ENCODE data around the gene KCNQ5. TPM values are rescaled to one million over a fixed set of nuclear protein-coding genes. Genes with fewer than 3 reads are reported as not detected.

Gene KCNQ5
- total RNA-seq, 6 experiments from 2014 or later, result 16.3 to 35.5 (median 20.2) TPM

DNA sequence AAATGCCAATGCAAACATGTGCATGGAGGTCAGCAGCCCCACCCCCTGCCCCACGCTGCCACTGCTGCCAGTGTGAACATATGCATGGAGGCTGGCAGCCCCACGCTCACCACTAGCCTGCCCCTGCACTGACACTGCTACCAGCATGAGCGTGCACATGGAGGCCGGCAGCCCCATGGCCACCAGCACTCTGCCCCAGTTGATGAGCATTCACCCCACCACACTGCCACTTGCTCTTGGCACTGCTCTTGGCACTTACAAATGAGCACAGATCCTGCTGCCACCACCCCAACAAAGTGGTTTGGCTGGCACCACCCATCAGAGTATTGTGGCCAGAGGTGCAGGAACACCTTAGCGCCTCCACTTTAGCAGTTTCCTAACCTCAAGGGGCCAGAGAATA lies 429.3 kb downstream of the KCNQ5 start:
- DNase-seq, result no peak
- no peak overlapping the region for H3K4me3 Mint-ChIP-seq

DNA sequence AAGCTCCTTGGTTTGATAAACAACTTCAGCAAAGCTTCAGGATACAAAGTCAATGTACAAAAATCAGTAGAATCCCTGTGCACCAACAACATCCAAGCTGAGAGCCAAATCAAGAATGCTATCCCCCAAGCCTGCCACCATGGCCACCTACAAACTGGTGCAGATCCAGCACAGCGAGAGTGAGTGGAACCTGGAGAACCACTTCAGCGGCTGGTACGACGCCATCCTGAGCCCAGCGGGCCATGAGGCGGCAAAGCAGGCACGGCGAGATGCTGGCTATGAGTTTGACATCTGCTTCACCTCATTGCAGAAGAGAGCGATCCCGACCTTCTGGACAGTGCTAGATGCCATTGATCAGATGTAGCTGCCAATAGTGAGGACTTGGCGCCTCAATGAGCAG lies 433.1 kb downstream of the KCNQ5 start:
- no peak overlapping the region for H3K4me3 Mint-ChIP-seq
- peaks cover 21% of the 10 kb centered on the region for H3K36me3 Mint-ChIP-seq (ENCODE audit: low read depth)
- H3K4me1 Mint-ChIP-seq (ENCODE audit: low read depth), result peaks cover 20% of the 10 kb centered on the region
- peaks cover 18% of the 10 kb centered on the region for H3K9me3 Mint-ChIP-seq
- no peak overlapping the region for H3K27ac Mint-ChIP-seq
- no peaks in the 10 kb centered on the region for H3K27me3 Mint-ChIP-seq (ENCODE audit: insufficient read depth)
- TF ChIP-seq, protein P1, sequence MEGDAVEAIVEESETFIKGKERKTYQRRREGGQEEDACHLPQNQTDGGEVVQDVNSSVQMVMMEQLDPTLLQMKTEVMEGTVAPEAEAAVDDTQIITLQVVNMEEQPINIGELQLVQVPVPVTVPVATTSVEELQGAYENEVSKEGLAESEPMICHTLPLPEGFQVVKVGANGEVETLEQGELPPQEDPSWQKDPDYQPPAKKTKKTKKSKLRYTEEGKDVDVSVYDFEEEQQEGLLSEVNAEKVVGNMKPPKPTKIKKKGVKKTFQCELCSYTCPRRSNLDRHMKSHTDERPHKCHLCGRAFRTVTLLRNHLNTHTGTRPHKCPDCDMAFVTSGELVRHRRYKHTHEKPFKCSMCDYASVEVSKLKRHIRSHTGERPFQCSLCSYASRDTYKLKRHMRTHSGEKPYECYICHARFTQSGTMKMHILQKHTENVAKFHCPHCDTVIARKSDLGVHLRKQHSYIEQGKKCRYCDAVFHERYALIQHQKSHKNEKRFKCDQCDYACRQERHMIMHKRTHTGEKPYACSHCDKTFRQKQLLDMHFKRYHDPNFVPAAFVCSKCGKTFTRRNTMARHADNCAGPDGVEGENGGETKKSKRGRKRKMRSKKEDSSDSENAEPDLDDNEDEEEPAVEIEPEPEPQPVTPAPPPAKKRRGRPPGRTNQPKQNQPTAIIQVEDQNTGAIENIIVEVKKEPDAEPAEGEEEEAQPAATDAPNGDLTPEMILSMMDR (IDR thresholded peaks at IDR 0.05), result no peak
- no peak for DNase-seq

More for the DNA sequence above, 429.3 kb downstream of the KCNQ5 start:
- H3K9me3 Mint-ChIP-seq, result no peaks in the 10 kb centered on the region
- H3K27me3 Mint-ChIP-seq (ENCODE audit: insufficient read depth), result no peaks in the 10 kb centered on the region
- H3K36me3 Mint-ChIP-seq (ENCODE audit: low read depth), result peaks cover 4% of the 10 kb centered on the region; the same call in 1 of the 2 replicates
- no peak overlapping the region for H3K27ac Mint-ChIP-seq
- H3K4me1 Mint-ChIP-seq (ENCODE audit: low read depth), result no peaks in the 10 kb centered on the region
- TF ChIP-seq, protein P1 (IDR thresholded peaks at IDR 0.05), result no peak

DNA sequence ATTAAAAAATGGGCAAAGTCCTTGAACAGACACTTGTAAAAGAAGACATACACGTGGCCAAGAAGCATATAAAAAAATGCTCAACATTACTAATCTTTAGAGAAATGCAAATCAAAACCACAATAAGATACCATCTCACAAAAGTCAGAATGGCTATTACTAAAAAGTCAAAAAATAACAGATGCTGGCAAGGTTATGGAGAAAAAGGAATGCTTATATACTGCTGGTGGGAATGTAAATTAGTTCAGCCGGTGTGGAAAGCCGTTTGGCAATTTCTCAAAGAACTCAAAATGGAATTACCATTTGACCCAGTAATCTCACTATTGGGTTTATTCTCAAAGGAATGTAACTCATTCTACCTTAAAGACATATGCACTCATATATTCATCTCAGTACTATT lies 436.9 kb downstream of the KCNQ5 start:
- Mint-ChIP-seq H3K4me1 (ENCODE audit: low read depth) (peaks cover 58% of the 10 kb centered on the region), H3K9me3 (peaks cover 18% of the 10 kb centered on the region), H3K4me3 (peak overlapping the region; percentile 14; the same call in 1 of the 2 replicates), H3K36me3 (ENCODE audit: low read depth) (peaks cover 21% of the 10 kb centered on the region), H3K27me3 (ENCODE audit: insufficient read depth) (peaks cover 2% of the 10 kb centered on the region; the same call in 1 of the 2 replicates), H3K27ac (peak overlapping the region; percentile 19; the same call in 1 of the 2 replicates)
- TF ChIP-seq, protein P1 (IDR thresholded peaks at IDR 0.05), result no peak
- DNase-seq, result peak; percentile 90

DNA sequence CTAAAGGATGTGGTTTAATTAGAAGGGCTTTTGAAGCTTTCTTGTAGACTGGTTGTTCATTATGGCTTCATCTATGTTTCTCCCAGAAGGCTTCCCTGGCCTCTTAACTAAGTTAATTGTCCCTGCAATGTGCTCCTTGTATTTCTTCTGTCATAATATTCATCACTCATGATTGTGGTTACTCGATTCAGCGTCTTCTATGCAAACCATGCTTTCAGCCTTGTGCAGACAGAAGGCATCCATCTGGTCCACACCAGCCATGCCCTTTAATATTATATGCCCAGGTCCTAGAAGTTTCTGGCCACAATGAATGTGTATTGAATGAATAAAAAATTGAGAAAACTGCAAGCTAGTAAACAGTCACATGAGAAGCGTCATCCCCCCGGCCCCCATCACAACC lies 440.3 kb downstream of the KCNQ5 start:
- Mint-ChIP-seq H3K27me3 (ENCODE audit: insufficient read depth) (peaks cover 2% of the 10 kb centered on the region; the same call in 1 of the 2 replicates), H3K9me3 (peaks cover 18% of the 10 kb centered on the region), H3K4me3 (peak overlapping the region; percentile 8; the same call in 1 of the 2 replicates), H3K4me1 (ENCODE audit: low read depth) (peaks cover 77% of the 10 kb centered on the region), H3K27ac (no peak overlapping the region), H3K36me3 (ENCODE audit: low read depth) (peaks cover 33% of the 10 kb centered on the region)
- TF ChIP-seq, protein P1 (IDR thresholded peaks at IDR 0.05), result no peak
- DNase-seq, result no peak

DNA sequence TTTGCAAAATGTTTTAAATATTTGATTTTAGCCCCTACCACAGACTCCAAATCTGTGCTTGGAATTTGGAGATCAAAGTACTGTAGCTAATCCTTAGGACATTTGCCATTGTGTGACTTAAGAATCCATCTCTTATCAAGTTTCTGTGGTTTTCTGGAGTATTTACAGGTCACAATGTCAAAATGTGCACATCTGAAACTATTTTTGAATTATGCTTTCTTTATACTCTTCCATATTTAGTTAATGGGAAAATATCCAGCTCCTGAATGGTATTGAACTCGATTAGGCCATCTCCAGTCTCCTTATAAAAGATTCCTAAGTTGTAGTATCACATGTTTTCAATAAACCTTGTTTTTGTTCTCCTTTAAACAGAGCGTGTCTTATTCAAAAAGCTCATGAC lies 441.0 kb downstream of the KCNQ5 start:
- Mint-ChIP-seq H3K27ac (peak overlapping the region; percentile 40), H3K9me3 (peaks cover 14% of the 10 kb centered on the region), H3K27me3 (ENCODE audit: insufficient read depth) (peaks cover 2% of the 10 kb centered on the region; the same call in 1 of the 2 replicates), H3K4me3 (peak overlapping the region; percentile 55), H3K4me1 (ENCODE audit: low read depth) (peaks cover 75% of the 10 kb centered on the region), H3K36me3 (ENCODE audit: low read depth) (peaks cover 30% of the 10 kb centered on the region)
- TF ChIP-seq, protein P1 (IDR thresholded peaks at IDR 0.05), result no peak
- peak; percentile 17 for DNase-seq

Measured in HFFc6 (cell line).